ENCODE measurements around the gene MEI1. TPM values are rescaled to one million over a fixed set of nuclear protein-coding genes. Genes with fewer than 3 reads are reported as not detected.
"Not testable (repeated sequence)": the region's sequence is repeated elsewhere in the genome, so short reads cannot be mapped to it uniquely, and the experiment has no call there.

Gene MEI1
- total RNA-seq, 1 donor from 2014 or later, result 3.1 TPM

- Histone ChIP-seq H3K9me3 (ENCODE audit: control insufficient read depth in 3 of 3, low read length in 3 of 3) (no peaks in the 10 kb centered on the region), H3K27ac (ENCODE audit: low read depth, low read length) (peak overlapping the region; percentile 88), H3K36me3 (ENCODE audit: control insufficient read depth in 3 of 3, insufficient read depth in 3 of 3, low read length in 3 of 3) (peaks cover 0 to 13% (median 10%) of the 10 kb centered on the region in 3 donors), H3K4me1 (ENCODE audit: control insufficient read depth in 3 of 3, insufficient read depth in 3 of 3, low read length in 3 of 3) (peaks cover 15 to 35% (median 24%) of the 10 kb centered on the region in 3 donors), H3K9ac (ENCODE audit: low read depth in 1 of 3, low read length in 3 of 3) (peak overlapping the region; percentile 82 to 89 (median 88)), H3K27me3 (ENCODE audit: control insufficient read depth in 3 of 3, insufficient read depth in 3 of 3, low read length in 3 of 3) (no peaks in the 10 kb centered on the region), H3K4me3 (ENCODE audit: low read length in 3 of 3) (peak overlapping the region; percentile 75 to 89 (median 84))
Measured at GRCh38 chr22:41831828-41832552, 132.7 kb downstream of the MEI1 start.

- peaks cover 0 to 13% (median 10%) of the 10 kb centered on the region in 3 donors for H3K36me3 ChIP-seq (ENCODE audit: control insufficient read depth in 3 of 3, insufficient read depth in 3 of 3, low read length in 3 of 3)
Measured at GRCh38 chr22:41832553-41833368, 133.5 kb downstream of the MEI1 start, which contains the start of gene SREBF2. SREBF2 (plus strand) TSS chr22:41833105; CDS start chr22:41833271, 166 bp downstream.

GRCh38 chr22:41833369-41834004 is 134.2 kb downstream of the MEI1 start:
- H3K9me3 ChIP-seq (ENCODE audit: control insufficient read depth in 3 of 3, low read length in 3 of 3), result no peaks in the 10 kb centered on the region
- H3K27ac ChIP-seq (ENCODE audit: low read depth, low read length), result peak overlapping the region; percentile 88
- H3K9ac ChIP-seq (ENCODE audit: low read depth in 1 of 3, low read length in 3 of 3), result peak overlapping the region; percentile 74 to 86 (median 86)
- peaks cover 4 to 20% (median 13%) of the 10 kb centered on the region in 3 donors for H3K4me1 ChIP-seq (ENCODE audit: control insufficient read depth in 3 of 3, insufficient read depth in 3 of 3, low read length in 3 of 3)
- H3K4me3 ChIP-seq (ENCODE audit: low read length in 3 of 3), result peak overlapping the region; percentile 69 to 89 (median 84)
- no peaks in the 10 kb centered on the region for H3K27me3 ChIP-seq (ENCODE audit: control insufficient read depth in 3 of 3, insufficient read depth in 3 of 3, low read length in 3 of 3)
- H3K36me3 ChIP-seq (ENCODE audit: control insufficient read depth in 3 of 3, insufficient read depth in 3 of 3, low read length in 3 of 3), result peaks cover 0 to 13% (median 10%) of the 10 kb centered on the region in 3 donors

More at GRCh38 chr22:41832553-41833368, 133.5 kb downstream of the MEI1 start, which contains the start of gene SREBF2:
- Histone ChIP-seq H3K4me3 (ENCODE audit: low read length in 3 of 3) (peak within 1 kb of the TSS; percentile 75 to 89 (median 84)), H3K9me3 (ENCODE audit: control insufficient read depth in 3 of 3, low read length in 3 of 3) (no peaks in the 10 kb centered on the region), H3K27ac (ENCODE audit: low read depth, low read length) (peak within 1 kb of the TSS; percentile 88), H3K9ac (ENCODE audit: low read depth in 1 of 3, low read length in 3 of 3) (peak within 1 kb of the TSS; percentile 86 to 89 (median 88)), H3K4me1 (ENCODE audit: control insufficient read depth in 3 of 3, insufficient read depth in 3 of 3, low read length in 3 of 3) (peaks cover 7 to 27% (median 16%) of the 10 kb centered on the region in 3 donors), H3K27me3 (ENCODE audit: control insufficient read depth in 3 of 3, insufficient read depth in 3 of 3, low read length in 3 of 3) (no peaks in the 10 kb centered on the region)

GRCh38 chr22:41834005-41834944 is 135.0 kb downstream of the MEI1 start:
- H3K4me1 ChIP-seq (ENCODE audit: control insufficient read depth in 3 of 3, insufficient read depth in 3 of 3, low read length in 3 of 3), result peaks cover 4 to 16% (median 13%) of the 10 kb centered on the region in 3 donors
- no peaks in the 10 kb centered on the region for H3K27me3 ChIP-seq (ENCODE audit: control insufficient read depth in 3 of 3, insufficient read depth in 3 of 3, low read length in 3 of 3)
- peak overlapping the region; percentile 88 for H3K27ac ChIP-seq (ENCODE audit: low read depth, low read length)
- H3K36me3 ChIP-seq (ENCODE audit: control insufficient read depth in 3 of 3, insufficient read depth in 3 of 3, low read length in 3 of 3), result peaks cover 0 to 13% (median 10%) of the 10 kb centered on the region in 3 donors
- H3K9me3 ChIP-seq (ENCODE audit: control insufficient read depth in 3 of 3, low read length in 3 of 3), result no peaks in the 10 kb centered on the region
- peak overlapping the region; percentile 23 to 86 (median 86) for H3K9ac ChIP-seq (ENCODE audit: low read depth in 1 of 3, low read length in 3 of 3)
- H3K4me3 ChIP-seq (ENCODE audit: low read length in 3 of 3), result peak overlapping the region; percentile 69 to 89 (median 84)

- H3K4me3 ChIP-seq (ENCODE audit: low read length in 3 of 3); H3K27me3 ChIP-seq (ENCODE audit: control insufficient read depth in 3 of 3, insufficient read depth in 3 of 3, low read length in 3 of 3); H3K9me3 ChIP-seq (ENCODE audit: control insufficient read depth in 3 of 3, low read length in 3 of 3); H3K27ac ChIP-seq (ENCODE audit: low read depth, low read length); H3K9ac ChIP-seq (ENCODE audit: low read depth in 1 of 3, low read length in 3 of 3): not testable (repeated sequence)
- H3K4me1 ChIP-seq (ENCODE audit: control insufficient read depth in 3 of 3, insufficient read depth in 3 of 3, low read length in 3 of 3), result peaks cover 4 to 16% (median 13%) of the 10 kb centered on the region in 3 donors
- peaks cover 0 to 13% (median 10%) of the 10 kb centered on the region in 3 donors for H3K36me3 ChIP-seq (ENCODE audit: control insufficient read depth in 3 of 3, insufficient read depth in 3 of 3, low read length in 3 of 3)
Measured at GRCh38 chr22:41835462-41835861, 136.2 kb downstream of the MEI1 start.

GRCh38 chr22:41836551-41836950 is 137.2 kb downstream of the MEI1 start:
- Histone ChIP-seq H3K27me3 (ENCODE audit: control insufficient read depth in 3 of 3, insufficient read depth in 3 of 3, low read length in 3 of 3) (no peaks in the 10 kb centered on the region), H3K4me1 (ENCODE audit: control insufficient read depth in 3 of 3, insufficient read depth in 3 of 3, low read length in 3 of 3) (peaks cover 12 to 18% (median 13%) of the 10 kb centered on the region in 3 donors), H3K27ac (ENCODE audit: low read depth, low read length) (no peak overlapping the region), H3K9me3 (ENCODE audit: control insufficient read depth in 3 of 3, low read length in 3 of 3) (no peaks in the 10 kb centered on the region), H3K9ac (ENCODE audit: low read depth in 1 of 3, low read length in 3 of 3) (no peak overlapping the region), H3K36me3 (ENCODE audit: control insufficient read depth in 3 of 3, insufficient read depth in 3 of 3, low read length in 3 of 3) (peaks cover 0 to 15% (median 13%) of the 10 kb centered on the region in 3 donors), H3K4me3 (ENCODE audit: low read length in 3 of 3) (no peak overlapping the region)

GRCh38 chr22:41838842-41839618 is 139.7 kb downstream of the MEI1 start:
- Histone ChIP-seq H3K4me3 (ENCODE audit: low read length in 3 of 3) (no peak overlapping the region), H3K4me1 (ENCODE audit: control insufficient read depth in 3 of 3, insufficient read depth in 3 of 3, low read length in 3 of 3) (peaks cover 10 to 18% (median 14%) of the 10 kb centered on the region in 3 donors), H3K9me3 (ENCODE audit: control insufficient read depth in 3 of 3, low read length in 3 of 3) (no peaks in the 10 kb centered on the region), H3K9ac (ENCODE audit: low read depth in 1 of 3, low read length in 3 of 3) (no peak overlapping the region), H3K36me3 (ENCODE audit: control insufficient read depth in 3 of 3, insufficient read depth in 3 of 3, low read length in 3 of 3) (peaks cover 0 to 20% (median 17%) of the 10 kb centered on the region in 3 donors), H3K27ac (ENCODE audit: low read depth, low read length) (no peak overlapping the region), H3K27me3 (ENCODE audit: control insufficient read depth in 3 of 3, insufficient read depth in 3 of 3, low read length in 3 of 3) (no peaks in the 10 kb centered on the region)

- Histone ChIP-seq H3K36me3 (ENCODE audit: control insufficient read depth in 3 of 3, insufficient read depth in 3 of 3, low read length in 3 of 3) (peaks cover 0 to 20% (median 17%) of the 10 kb centered on the region in 3 donors), H3K4me3 (ENCODE audit: low read length in 3 of 3) (no peak overlapping the region), H3K9me3 (ENCODE audit: control insufficient read depth in 3 of 3, low read length in 3 of 3) (no peaks in the 10 kb centered on the region), H3K27me3 (ENCODE audit: control insufficient read depth in 3 of 3, insufficient read depth in 3 of 3, low read length in 3 of 3) (no peaks in the 10 kb centered on the region), H3K27ac (ENCODE audit: low read depth, low read length) (no peak overlapping the region), H3K9ac (ENCODE audit: low read depth in 1 of 3, low read length in 3 of 3) (no peak overlapping the region), H3K4me1 (ENCODE audit: control insufficient read depth in 3 of 3, insufficient read depth in 3 of 3, low read length in 3 of 3) (peaks cover 9 to 21% (median 19%) of the 10 kb centered on the region in 3 donors)
Measured at GRCh38 chr22:41840216-41840615, 140.9 kb downstream of the MEI1 start.

Data from skeletal muscle tissue (tissue), 4 donors.